Gastroesophageal sphincter (tissue), 4 donors: ENCODE measurements around the gene TFDP2. TPM values are rescaled to one million over a fixed set of nuclear protein-coding genes. Genes with fewer than 3 reads are reported as not detected.
"Not testable (repeated sequence)": the region's sequence is repeated elsewhere in the genome, so short reads cannot be mapped to it uniquely, and the experiment has no call there.

Experiments
- ATAC-seq: fragments of 150-250 bp; one replicate; pipeline ENCODE4 v1.9.1; 2016; ENCODE audit warnings: mild to moderate bottlenecking, moderate library complexity
- H3K27ac ChIP-seq, 4 donors: fragments of 200-600 bp; sonication (generic) in 3 of 4; 1 replicate in 3 of 4; 2 replicates in 1 of 4; pipeline ENCODE4 v1.5.1; 2016 to 2019
- H3K27me3 ChIP-seq: fragments of 200-600 bp; sonication (generic); one replicate; pipeline ENCODE4 v1.5.1; 2019
- H3K36me3 ChIP-seq, 2 donors: fragments of 200-600 bp; sonication (generic); one replicate each; pipeline ENCODE4 v1.5.1; 2019; ENCODE audit warnings: control low read depth in 1 of 2
- H3K4me1 ChIP-seq, 3 donors: fragments of 200-600 bp; sonication (generic); 1 replicate in 2 of 3; 2 replicates in 1 of 3; pipeline ENCODE4 v1.5.1; 2016 to 2019; ENCODE audit warnings: control low read depth in 2 of 3
- H3K4me3 ChIP-seq, 2 donors: fragments of 200-600 bp; sonication (generic); one replicate each; pipeline ENCODE4 v1.5.1; 2019; ENCODE audit warnings: mild to moderate bottlenecking in 1 of 2, moderate library complexity in 1 of 2
- H3K9me3 ChIP-seq, 3 donors: fragments of 200-600 bp; sonication (generic); one replicate each; pipeline ENCODE4 v1.5.1; 2017 to 2019; ENCODE audit warnings: control low read depth in 2 of 3
- CTCF ChIP-seq, 4 experiments: fragments of 200-600 bp in 2 of 4; fragments of 450-650 bp in 2 of 4; sonication (generic) in 1 of 4; IDR thresholded peaks; one replicate each; pipeline ENCODE4 v1.5.1; 2017 to 2019; ENCODE audit warnings: antibody characterized with exemption in 4 of 4, mild to moderate bottlenecking in 2 of 4, moderate library complexity in 2 of 4
- EP300 ChIP-seq: sonication (generic); formaldehyde crosslinking; IDR thresholded peaks from one replicate; pipeline ENCODE4 v1.6.1; 2017; ENCODE audit warnings: antibody characterized with exemption, mild to moderate bottlenecking
- POLR2A ChIP-seq, 2 donors: fragments of 450-650 bp; IDR thresholded peaks; one replicate each; pipeline ENCODE4 v1.6.1; 2017; ENCODE audit warnings: antibody characterized with exemption in 2 of 2, mild to moderate bottlenecking in 2 of 2, moderate library complexity in 1 of 2
- POLR2AphosphoS5 ChIP-seq: sonication (generic); formaldehyde crosslinking; IDR thresholded peaks from one replicate; pipeline ENCODE4 v1.6.1; 2017; ENCODE audit warnings: antibody characterized with exemption
- WGBS, 2 donors: methylation state at CpG; one replicate each; pipeline ENCODE4 v1.1.5; 2018; ENCODE audit warnings: low coverage in 1 of 2; 5-methylcytosine and 5-hydroxymethylcytosine counted together
- total RNA-seq, 4 donors: library from RNA; depleted of rRNA; stranded (reverse); fragments of >200 nt; gene quantifications; one replicate each; pipeline ENCODE4 v1.1.0, GENCODE V29; 2016

Gene TFDP2
- total RNA-seq, 4 donors from 2014 or later: 56.2 to 267 (median 108) TPM

- no peak for ATAC-seq
- peaks cover 0 to 43% of the 10 kb centered on the region in 2 donors for H3K36me3 ChIP-seq
- H3K27ac ChIP-seq: no peak overlapping the region
- TF ChIP-seq POLR2A (IDR thresholded peaks at IDR 0.05): no peak
- no peak for TF ChIP-seq POLR2AphosphoS5
- TF ChIP-seq EP300: no peak
- TF ChIP-seq CTCF (IDR thresholded peaks at IDR 0.05): no peak
- H3K27me3 ChIP-seq: no peaks in the 10 kb centered on the region
- H3K9me3 ChIP-seq: no peaks in the 10 kb centered on the region
- H3K4me3 ChIP-seq: no peak overlapping the region
- H3K4me1 ChIP-seq: no peaks in the 10 kb centered on the region
- WGBS, 2 donors: 90 to 100% methylated on average over 1 to 14 of the region's 15 CpGs
Observed at GRCh38 chr3:141928631-141929270, 220.6 kb downstream of the TFDP2 start.

- H3K9me3 ChIP-seq: no peaks in the 10 kb centered on the region
- H3K27me3 ChIP-seq: no peaks in the 10 kb centered on the region
- H3K4me1 ChIP-seq: no peaks in the 10 kb centered on the region
- no peak overlapping the region for H3K4me3 ChIP-seq
- no peak for ATAC-seq
- 74 to 85% methylated on average over 4 to 8 of the region's 9 CpGs for WGBS, 2 donors
- H3K36me3 ChIP-seq: peaks cover 0 to 62% of the 10 kb centered on the region in 2 donors
- TF ChIP-seq POLR2A (IDR thresholded peaks at IDR 0.05): no peak
- no peak overlapping the region for H3K27ac ChIP-seq
Observed at GRCh38 chr3:141926929-141927328, 222.4 kb downstream of the TFDP2 start.

- ATAC-seq, H3K27ac ChIP-seq, H3K4me1 ChIP-seq, H3K27me3 ChIP-seq, H3K4me3 ChIP-seq, H3K9me3 ChIP-seq: not testable (repeated sequence)
- WGBS, 2 donors: 71 to 85% methylated on average over 1 to 3 of the region's 5 CpGs
- H3K36me3 ChIP-seq: peaks cover 0 to 63% of the 10 kb centered on the region in 2 donors
Observed at GRCh38 chr3:141925677-141926076, 223.7 kb downstream of the TFDP2 start.

- ATAC-seq: no peak
- Histone ChIP-seq H3K36me3 (peaks cover 0 to 68% of the 10 kb centered on the region in 2 donors), H3K27ac (no peak overlapping the region), H3K27me3 (no peaks in the 10 kb centered on the region), H3K4me1 (no peaks in the 10 kb centered on the region), H3K9me3 (no peaks in the 10 kb centered on the region), H3K4me3 (no peak overlapping the region)
- WGBS, 2 donors: 91 to 94% methylated on average over 1 of the region's 2 CpGs
- TF ChIP-seq CTCF (IDR thresholded peaks at IDR 0.05) (no peak), POLR2AphosphoS5 (no peak), POLR2A (IDR thresholded peaks at IDR 0.05) (no peak), EP300 (no peak)
Observed at GRCh38 chr3:141921316-141921715, 228.0 kb downstream of the TFDP2 start.

GRCh38 chr3:141920701-141921100 is 228.6 kb downstream of the TFDP2 start:
- 85 to 93% methylated on average over 4 of the region's 4 CpGs for WGBS, 2 donors
- no peaks in the 10 kb centered on the region for H3K4me1 ChIP-seq
- H3K36me3 ChIP-seq: peaks cover 0 to 68% of the 10 kb centered on the region in 2 donors
- H3K27ac ChIP-seq: no peak overlapping the region
- H3K27me3 ChIP-seq: no peaks in the 10 kb centered on the region
- H3K9me3 ChIP-seq: no peaks in the 10 kb centered on the region
- H3K4me3 ChIP-seq: no peak overlapping the region
- no peak for ATAC-seq
- no peak for TF ChIP-seq POLR2AphosphoS5
- no peak for TF ChIP-seq POLR2A (IDR thresholded peaks at IDR 0.05)
- TF ChIP-seq CTCF (IDR thresholded peaks at IDR 0.05): no peak
- no peak for TF ChIP-seq EP300

GRCh38 chr3:141915766-141916165 is 233.6 kb downstream of the TFDP2 start:
- ATAC-seq: no peak
- H3K36me3 ChIP-seq: peaks cover 0 to 66% of the 10 kb centered on the region in 2 donors
- H3K4me1 ChIP-seq: no peaks in the 10 kb centered on the region
- TF ChIP-seq POLR2A (IDR thresholded peaks at IDR 0.05): no peak
- no peak overlapping the region for H3K4me3 ChIP-seq
- WGBS, 2 donors: 67 to 74% methylated on average over 2 of the region's 2 CpGs
- no peaks in the 10 kb centered on the region for H3K27me3 ChIP-seq
- no peak overlapping the region for H3K27ac ChIP-seq
- H3K9me3 ChIP-seq: no peaks in the 10 kb centered on the region
